DOHH2 (cell line): Measurements from ENCODE around the gene PTRHD1.

ENCODE experiments used
- EZH2phosphoT487 ChIP-seq: fragments of 200-600 bp; sonication (generic); IDR thresholded peaks from 2 replicates; pipeline ENCODE4 v1.6.1; 2017; ENCODE audit warnings: borderline replicate concordance, mild to moderate bottlenecking, antibody characterized with exemption, low read length, moderate library complexity, mixed read lengths
- TF ChIP-seq, protein P1 (sequence below): fragments of 200-600 bp; sonication (generic); IDR thresholded peaks from one replicate; pipeline ENCODE4 v1.5.1; 2014; ENCODE audit warnings: antibody characterized with exemption, mild to moderate bottlenecking, low read depth, low read length; ENCODE audit not compliant: poor library complexity, severe bottlenecking

DNA sequence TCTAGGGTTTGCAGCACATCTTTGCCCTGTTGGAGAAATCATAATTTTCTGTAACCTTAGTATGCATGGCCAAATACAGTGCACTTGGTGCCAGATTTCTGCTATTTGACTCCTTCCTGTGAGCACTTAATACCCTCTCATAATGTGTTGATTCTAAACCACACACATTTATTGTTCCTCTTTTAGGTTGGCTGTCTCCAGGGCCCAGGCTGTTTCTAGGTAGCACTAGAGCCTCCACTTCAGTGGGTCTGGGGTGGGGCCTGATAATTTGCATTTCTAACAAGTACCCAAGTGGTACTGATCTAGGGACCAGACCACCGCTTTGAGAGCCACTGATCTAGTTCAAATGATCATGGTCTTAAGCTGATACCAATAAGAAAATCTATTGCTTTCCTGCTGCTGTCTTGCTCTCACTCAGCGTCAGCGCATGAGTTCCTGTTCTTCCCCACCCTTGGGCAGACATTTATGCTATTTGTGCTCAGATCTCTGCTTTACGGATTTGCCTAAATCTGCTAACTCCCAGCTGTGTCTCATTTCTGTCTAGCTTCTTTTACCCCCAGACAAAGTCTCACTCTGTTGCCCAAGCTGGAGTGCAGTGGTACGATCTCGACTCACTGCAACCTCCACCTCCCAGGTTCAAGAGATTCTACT is 7.4 kb downstream of the PTRHD1 start:
- TF ChIP-seq, protein P1, sequence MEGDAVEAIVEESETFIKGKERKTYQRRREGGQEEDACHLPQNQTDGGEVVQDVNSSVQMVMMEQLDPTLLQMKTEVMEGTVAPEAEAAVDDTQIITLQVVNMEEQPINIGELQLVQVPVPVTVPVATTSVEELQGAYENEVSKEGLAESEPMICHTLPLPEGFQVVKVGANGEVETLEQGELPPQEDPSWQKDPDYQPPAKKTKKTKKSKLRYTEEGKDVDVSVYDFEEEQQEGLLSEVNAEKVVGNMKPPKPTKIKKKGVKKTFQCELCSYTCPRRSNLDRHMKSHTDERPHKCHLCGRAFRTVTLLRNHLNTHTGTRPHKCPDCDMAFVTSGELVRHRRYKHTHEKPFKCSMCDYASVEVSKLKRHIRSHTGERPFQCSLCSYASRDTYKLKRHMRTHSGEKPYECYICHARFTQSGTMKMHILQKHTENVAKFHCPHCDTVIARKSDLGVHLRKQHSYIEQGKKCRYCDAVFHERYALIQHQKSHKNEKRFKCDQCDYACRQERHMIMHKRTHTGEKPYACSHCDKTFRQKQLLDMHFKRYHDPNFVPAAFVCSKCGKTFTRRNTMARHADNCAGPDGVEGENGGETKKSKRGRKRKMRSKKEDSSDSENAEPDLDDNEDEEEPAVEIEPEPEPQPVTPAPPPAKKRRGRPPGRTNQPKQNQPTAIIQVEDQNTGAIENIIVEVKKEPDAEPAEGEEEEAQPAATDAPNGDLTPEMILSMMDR = no peak
- TF ChIP-seq EZH2phosphoT487 = no peak
